Measurements from ENCODE around the gene TAOK3.

TAOK3 gene

DNA sequence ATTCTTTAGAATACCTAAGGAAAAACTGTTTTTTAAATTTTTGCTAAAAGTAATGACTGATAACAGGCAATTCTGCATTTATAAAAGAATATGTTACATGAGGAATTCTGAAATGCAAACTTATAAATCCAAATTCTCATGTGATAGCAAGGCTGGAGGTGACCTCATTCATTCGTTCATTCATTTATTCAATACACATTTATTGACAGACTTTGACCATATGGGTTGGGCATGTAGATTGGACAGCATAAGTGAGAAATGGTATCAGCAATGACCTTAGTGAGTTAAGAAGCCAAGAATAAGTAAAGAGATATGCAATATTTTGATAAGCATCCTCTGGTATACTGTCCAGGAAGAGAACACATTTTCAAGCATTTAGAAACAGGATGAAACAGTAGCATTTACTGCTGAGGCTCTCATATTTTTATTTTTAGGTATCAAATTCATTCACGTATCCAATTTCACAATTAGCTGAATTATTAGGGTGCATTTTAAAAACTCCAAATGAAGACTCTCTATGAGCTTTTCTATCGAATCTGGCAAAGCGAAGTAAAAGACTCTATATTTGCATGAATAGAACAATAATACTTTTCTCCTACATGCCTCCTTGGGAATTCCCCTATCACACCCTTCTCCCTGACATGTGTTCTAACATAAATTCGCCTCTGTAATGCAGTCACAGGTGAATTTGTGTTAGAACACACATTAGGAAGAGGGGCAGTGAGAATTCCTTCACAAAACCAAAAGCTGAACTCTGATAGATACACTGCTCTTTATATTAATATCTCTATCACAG, 186.9 kb downstream of the TAOK3 start:
- H3K4me3 ChIP-seq (replicated peaks; ENCODE audit: low read depth, low read length), result no peak overlapping the region
- no peak for DNase-seq (ENCODE audit: low read depth)
- TF ChIP-seq CTCF (IDR thresholded peaks at IDR 0.05; ENCODE audit: low read length, missing control alignments), result no peak

DNA sequence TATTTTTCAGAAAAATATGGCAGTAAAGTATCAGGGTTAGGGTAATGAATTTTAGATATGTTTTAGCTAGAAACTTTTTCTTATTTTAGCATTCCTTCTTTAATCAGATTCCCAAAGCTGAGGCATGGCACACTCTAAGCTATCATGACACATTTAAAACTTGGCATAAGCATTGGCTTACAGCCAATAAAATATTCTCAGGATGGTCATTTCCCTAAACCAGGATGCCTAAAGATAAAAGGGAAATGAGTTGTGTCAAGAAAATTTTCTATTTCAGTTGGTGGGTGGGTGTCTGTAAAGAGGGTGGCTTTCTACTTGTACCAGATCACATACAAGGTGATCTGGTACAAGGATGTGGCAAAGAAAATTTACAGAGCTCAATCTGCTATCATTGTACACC, 189.0 kb downstream of the TAOK3 start:
- peak; percentile 33 for DNase-seq (ENCODE audit: low read depth)
- TF ChIP-seq CTCF (IDR thresholded peaks at IDR 0.05; ENCODE audit: low read length, missing control alignments), result no peak
- H3K4me3 ChIP-seq (replicated peaks; ENCODE audit: low read depth, low read length), result no peak overlapping the region

DNA sequence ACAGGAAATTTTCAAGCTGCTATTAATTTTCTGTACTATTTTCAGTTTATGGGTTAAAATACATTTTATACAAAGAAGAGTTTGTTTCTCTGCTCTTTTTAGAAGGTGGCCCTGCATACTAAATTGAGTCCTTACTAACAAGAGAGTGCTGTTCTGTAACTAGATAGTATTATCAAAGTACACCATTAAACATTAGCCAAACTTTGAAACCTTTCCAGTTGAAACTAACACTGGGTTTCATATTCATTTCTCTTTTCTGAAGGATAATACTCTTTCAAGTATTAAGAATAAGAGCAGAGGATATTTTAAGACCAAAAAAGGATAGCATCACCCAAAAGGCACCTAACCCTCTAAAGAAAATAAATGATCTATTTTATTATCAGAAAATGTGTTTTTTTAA, 189.6 kb downstream of the TAOK3 start:
- TF ChIP-seq CTCF (IDR thresholded peaks at IDR 0.05; ENCODE audit: low read length, missing control alignments), result no peak
- DNase-seq (ENCODE audit: low read depth), result no peak
- no peak overlapping the region for H3K4me3 ChIP-seq (replicated peaks; ENCODE audit: low read depth, low read length)

GRCh38 chr12:118175823-118176447, 196.8 kb downstream of the TAOK3 start:
- no peak overlapping the region for H3K4me3 ChIP-seq (replicated peaks; ENCODE audit: low read depth, low read length)
- DNase-seq (ENCODE audit: low read depth), result no peak
- TF ChIP-seq CTCF (IDR thresholded peaks at IDR 0.05; ENCODE audit: low read length, missing control alignments), result no peak

DNA sequence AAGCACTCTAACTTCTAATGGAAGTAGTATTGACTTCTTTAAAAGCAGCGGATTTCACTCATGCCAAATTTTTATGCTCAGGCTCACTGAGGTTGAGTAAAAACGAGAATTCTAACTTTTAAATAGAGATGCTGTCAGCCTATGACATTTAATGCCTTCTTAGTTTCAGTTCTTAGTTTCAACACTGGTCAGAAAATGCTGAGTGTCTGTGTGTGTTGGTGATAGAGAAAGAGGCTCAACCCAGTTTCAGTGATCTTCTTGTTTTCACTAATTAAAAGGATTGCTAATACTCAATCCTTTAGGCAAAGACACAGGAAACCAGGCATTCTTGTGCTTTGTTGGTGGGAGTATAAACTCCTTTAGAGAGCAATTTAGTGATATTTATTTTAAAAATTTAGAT, 205.8 kb downstream of the TAOK3 start:
- DNase-seq (ENCODE audit: low read depth), result no peak
- no peak for TF ChIP-seq CTCF (IDR thresholded peaks at IDR 0.05; ENCODE audit: low read length, missing control alignments)

GRCh38 chr12:118164798-118165486, 207.8 kb downstream of the TAOK3 start:
- peak; percentile 65 for TF ChIP-seq CTCF (IDR thresholded peaks at IDR 0.05; ENCODE audit: low read length, missing control alignments)
- peak; percentile 55 for DNase-seq (ENCODE audit: low read depth)
- H3K4me3 ChIP-seq (replicated peaks; ENCODE audit: low read depth, low read length), result no peak overlapping the region

More for the DNA sequence above, 205.8 kb downstream of the TAOK3 start:
- H3K4me3 ChIP-seq (replicated peaks; ENCODE audit: low read depth, low read length), result no peak overlapping the region

All from fibroblast of pulmonary artery (primary cell).